ENCODE measurements around the gene HECA.

HECA gene

DNA sequence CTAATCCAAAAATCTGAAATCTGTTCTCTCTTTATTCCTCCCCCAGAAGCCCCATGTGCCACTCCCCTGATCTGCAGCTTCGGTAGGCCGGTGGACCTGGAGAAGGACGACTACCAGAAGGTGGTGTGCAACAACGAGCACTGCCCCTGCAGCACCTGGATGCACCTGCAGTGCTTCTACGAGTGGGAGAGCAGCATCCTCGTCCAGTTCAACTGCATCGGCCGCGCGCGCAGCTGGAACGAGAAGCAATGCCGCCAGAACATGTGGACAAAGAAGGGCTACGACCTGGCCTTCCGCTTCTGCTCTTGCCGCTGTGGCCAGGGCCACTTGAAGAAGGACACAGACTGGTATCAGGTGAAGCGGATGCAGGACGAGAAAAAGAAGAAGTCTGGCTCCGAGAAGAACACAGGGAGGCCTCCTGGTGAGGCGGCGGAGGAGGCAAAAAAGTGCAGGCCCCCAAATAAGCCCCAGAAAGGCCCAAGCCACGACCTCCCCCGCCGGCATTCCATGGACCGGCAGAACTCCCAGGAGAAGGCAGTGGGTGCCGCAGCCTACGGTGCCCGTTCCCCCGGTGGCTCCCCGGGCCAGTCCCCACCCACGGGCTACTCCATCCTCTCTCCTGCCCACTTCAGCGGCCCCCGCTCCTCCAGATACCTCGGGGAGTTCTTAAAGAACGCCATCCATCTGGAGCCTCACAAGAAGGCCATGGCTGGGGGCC lies 31.5 kb downstream of the HECA start:
- no peak for DNase-seq (ENCODE audit: low read depth)
- H3K4me3 ChIP-seq (ENCODE audit: control insufficient read depth, low read depth, low read length): no peak overlapping the region
- TF ChIP-seq, protein P1, sequence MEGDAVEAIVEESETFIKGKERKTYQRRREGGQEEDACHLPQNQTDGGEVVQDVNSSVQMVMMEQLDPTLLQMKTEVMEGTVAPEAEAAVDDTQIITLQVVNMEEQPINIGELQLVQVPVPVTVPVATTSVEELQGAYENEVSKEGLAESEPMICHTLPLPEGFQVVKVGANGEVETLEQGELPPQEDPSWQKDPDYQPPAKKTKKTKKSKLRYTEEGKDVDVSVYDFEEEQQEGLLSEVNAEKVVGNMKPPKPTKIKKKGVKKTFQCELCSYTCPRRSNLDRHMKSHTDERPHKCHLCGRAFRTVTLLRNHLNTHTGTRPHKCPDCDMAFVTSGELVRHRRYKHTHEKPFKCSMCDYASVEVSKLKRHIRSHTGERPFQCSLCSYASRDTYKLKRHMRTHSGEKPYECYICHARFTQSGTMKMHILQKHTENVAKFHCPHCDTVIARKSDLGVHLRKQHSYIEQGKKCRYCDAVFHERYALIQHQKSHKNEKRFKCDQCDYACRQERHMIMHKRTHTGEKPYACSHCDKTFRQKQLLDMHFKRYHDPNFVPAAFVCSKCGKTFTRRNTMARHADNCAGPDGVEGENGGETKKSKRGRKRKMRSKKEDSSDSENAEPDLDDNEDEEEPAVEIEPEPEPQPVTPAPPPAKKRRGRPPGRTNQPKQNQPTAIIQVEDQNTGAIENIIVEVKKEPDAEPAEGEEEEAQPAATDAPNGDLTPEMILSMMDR (conservative IDR thresholded peaks at IDR 0.05; ENCODE audit: control insufficient read depth, insufficient read depth, low read depth, low read length): no peak

DNA sequence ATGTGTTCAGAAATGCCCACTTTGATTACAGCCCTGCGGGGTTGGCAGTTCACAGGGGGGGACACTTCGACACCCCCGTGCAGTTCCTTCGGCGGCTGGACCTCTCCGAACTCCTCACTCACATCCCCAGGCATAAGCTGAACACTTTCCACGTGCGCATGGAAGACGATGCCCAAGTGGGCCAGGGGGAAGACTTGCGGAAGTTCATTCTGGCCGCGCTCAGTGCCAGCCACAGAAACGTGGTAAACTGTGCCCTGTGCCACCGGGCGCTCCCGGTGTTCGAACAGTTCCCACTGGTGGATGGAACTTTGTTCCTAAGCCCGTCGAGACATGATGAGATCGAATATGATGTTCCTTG lies 32.1 kb downstream of the HECA start:
- TF ChIP-seq, protein P1 (conservative IDR thresholded peaks at IDR 0.05; ENCODE audit: control insufficient read depth, insufficient read depth, low read depth, low read length): no peak
- no peak for DNase-seq (ENCODE audit: low read depth)
- no peak overlapping the region for H3K4me3 ChIP-seq (ENCODE audit: control insufficient read depth, low read depth, low read length)

DNA sequence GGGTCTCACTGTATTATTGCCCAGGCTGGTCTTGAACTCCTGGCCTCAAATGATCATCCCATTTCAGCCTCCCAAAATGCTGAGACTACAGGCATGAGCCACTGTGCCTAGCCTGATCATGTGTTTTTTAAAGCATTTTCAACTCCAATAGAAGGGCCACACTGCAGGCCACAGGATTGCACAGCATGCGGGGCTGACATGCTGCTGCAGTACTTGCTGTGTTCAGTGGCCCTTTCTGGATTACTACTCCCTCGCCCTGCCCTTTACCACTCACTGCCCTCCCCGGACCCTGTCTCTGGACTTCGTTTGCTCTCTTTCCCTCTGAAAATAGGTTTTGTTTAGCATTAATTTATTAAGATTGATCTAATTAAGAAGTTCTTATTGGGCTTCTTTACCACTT lies 37.3 kb downstream of the HECA start:
- no peak overlapping the region for H3K4me3 ChIP-seq (ENCODE audit: control insufficient read depth, low read depth, low read length)
- TF ChIP-seq, protein P1 (conservative IDR thresholded peaks at IDR 0.05; ENCODE audit: control insufficient read depth, insufficient read depth, low read depth, low read length): no peak
- DNase-seq (ENCODE audit: low read depth): no peak

DNA sequence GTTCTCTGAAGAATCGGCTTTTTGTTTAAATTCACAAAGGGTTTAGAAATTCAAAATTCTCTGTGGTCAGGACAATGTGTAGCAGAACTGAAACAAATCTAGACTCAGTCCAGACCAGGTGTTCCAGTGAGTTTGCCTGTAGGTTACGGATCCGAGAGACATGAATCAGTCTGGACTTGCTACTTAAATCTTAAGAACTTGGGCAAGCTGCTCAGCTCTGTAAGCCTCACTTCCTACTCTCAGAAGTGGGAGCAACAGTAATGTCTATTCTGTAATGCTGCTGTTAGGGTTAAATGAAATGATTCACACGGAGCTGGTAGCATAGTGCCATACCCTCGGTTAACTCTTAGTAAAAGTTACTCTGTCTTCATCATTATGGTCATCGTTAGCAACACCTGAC lies 37.7 kb downstream of the HECA start:
- no peak for DNase-seq (ENCODE audit: low read depth)
- TF ChIP-seq, protein P1 (conservative IDR thresholded peaks at IDR 0.05; ENCODE audit: control insufficient read depth, insufficient read depth, low read depth, low read length): no peak
- H3K4me3 ChIP-seq (ENCODE audit: control insufficient read depth, low read depth, low read length): no peak overlapping the region

DNA sequence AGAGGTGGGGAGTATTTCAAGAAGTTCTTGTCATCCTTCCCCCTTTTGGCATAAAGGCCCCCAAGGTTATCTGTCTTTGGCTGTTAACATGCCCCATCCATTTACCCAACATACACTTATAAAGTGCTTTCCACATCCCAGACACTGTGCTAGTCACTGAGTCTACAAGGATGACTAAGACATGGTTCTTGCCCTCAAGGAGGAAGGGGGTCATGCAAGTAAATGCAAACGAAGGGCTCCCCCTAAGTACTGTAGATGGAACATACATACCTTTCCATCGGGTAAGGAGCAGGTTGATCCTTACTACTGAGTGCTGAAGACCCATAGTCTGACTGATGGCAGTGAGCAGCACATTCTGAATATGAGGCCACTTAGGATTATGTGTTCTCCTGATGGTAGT lies 38.3 kb downstream of the HECA start:
- TF ChIP-seq, protein P1 (conservative IDR thresholded peaks at IDR 0.05; ENCODE audit: control insufficient read depth, insufficient read depth, low read depth, low read length): peak; percentile 3
- peak; percentile 39 for DNase-seq (ENCODE audit: low read depth)

DNA sequence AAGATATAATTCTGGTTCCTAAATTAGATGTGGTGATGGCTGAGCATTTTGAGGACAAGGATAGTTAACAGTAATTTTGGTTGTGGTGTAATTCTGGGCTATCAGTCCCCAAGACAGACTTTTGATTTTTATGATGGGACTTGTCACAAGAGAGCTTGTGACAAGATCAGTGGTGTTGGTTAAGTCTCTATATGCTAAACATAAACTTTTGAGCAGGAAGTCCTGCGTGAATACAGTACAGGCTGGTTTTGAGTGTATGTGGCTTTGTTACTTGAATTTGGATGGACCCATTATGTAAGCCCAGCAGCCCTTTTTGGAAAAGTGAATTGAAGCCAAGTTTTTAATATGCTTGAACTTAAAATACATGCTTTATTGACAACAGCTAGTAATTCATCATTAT lies 38.9 kb downstream of the HECA start:
- TF ChIP-seq, protein P1 (conservative IDR thresholded peaks at IDR 0.05; ENCODE audit: control insufficient read depth, insufficient read depth, low read depth, low read length): no peak
- no peak for DNase-seq (ENCODE audit: low read depth)
- H3K4me3 ChIP-seq (ENCODE audit: control insufficient read depth, low read depth, low read length): no peak overlapping the region

More for the DNA sequence above, 38.3 kb downstream of the HECA start:
- no peak overlapping the region for H3K4me3 ChIP-seq (ENCODE audit: control insufficient read depth, low read depth, low read length)

DNA sequence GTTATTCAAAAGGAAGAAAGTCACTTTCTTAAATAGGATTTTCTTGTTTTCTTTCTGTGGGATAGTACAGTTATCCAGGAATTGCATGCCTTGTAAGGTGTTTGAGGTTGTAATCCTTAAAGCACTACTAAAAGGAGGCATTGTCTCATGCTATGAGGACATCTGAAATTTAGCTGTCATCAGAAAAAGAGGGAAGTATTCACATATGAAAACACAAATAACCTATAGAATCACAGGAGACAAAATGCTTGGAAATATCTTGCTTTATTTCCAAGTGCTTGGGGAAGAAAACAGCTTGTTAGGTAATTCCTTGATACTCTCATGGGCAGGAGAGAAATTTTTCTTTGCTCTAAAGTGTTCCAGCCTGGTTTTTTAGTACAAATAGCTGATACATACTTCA lies 40.1 kb downstream of the HECA start:
- no peak for DNase-seq (ENCODE audit: low read depth)
- H3K4me3 ChIP-seq (ENCODE audit: control insufficient read depth, low read depth, low read length): no peak overlapping the region
- TF ChIP-seq, protein P1 (conservative IDR thresholded peaks at IDR 0.05; ENCODE audit: control insufficient read depth, insufficient read depth, low read depth, low read length): no peak

All from fibroblast of mammary gland (primary cell).